OCI-LY3 (cell line): ENCODE results near the gene NIPAL1.
A peak's percentile ranks its signal among the peaks of the same experiment; 100 is the strongest.

ENCODE experiments used
- H2AFZ ChIP-seq: fragments of 200-600, 300-600 bp; shearing (Covaris generic); 2 replicates; pipeline ENCODE4 v1.6.0; 2014; ENCODE audit warnings: antibody characterized with exemption, low read depth, low read length
- H3K27ac ChIP-seq: fragments of 200-600, 300-600 bp; sonication (generic); 2 replicates; pipeline ENCODE4 v1.5.1; 2014; ENCODE audit warnings: mild to moderate bottlenecking, low read length, moderate library complexity, mixed read lengths
- H3K27me3 ChIP-seq: fragments of 200-600, 300-600 bp; sonication (generic); 2 replicates; pipeline ENCODE4 v1.6.1; 2014; ENCODE audit warnings: low read depth, low read length, mixed read lengths
- H3K36me3 ChIP-seq: fragments of 200-600, 300-600 bp; sonication (generic); replicated peaks from 2 replicates; pipeline ENCODE3; 2014; ENCODE audit warnings: low read depth, low read length, mixed read lengths
- H3K4me1 ChIP-seq: fragments of 300-600, 200-600 bp; sonication (generic); 2 replicates; pipeline ENCODE4 v1.6.1; 2014; ENCODE audit warnings: low read length, mixed read lengths
- H3K4me2 ChIP-seq: fragments of 200-600, 300-600 bp; sonication (generic); 2 replicates; pipeline ENCODE4 v1.6.1; 2014; ENCODE audit warnings: low read length, mixed read lengths
- H3K4me3 ChIP-seq: fragments of 300-600, 200-600 bp; sonication (generic); 2 replicates; pipeline ENCODE4 v1.5.1; 2014; ENCODE audit warnings: antibody characterized with exemption, mild to moderate bottlenecking, low read length, moderate library complexity
- H3K79me2 ChIP-seq: fragments of 300-600, 200-600 bp; shearing (Covaris generic); 2 replicates; pipeline ENCODE4 v1.6.1; 2014; ENCODE audit warnings: mild to moderate bottlenecking, low read length, mixed read lengths
- H3K9ac ChIP-seq: fragments of 300-600, 200-600 bp; shearing (Covaris generic); 2 replicates; pipeline ENCODE4 v1.6.0; 2014; ENCODE audit warnings: mild to moderate bottlenecking, low read length, moderate library complexity
- H3K9me3 ChIP-seq: fragments of 200-600, 300-600 bp; shearing (Covaris generic); 2 replicates; pipeline ENCODE4 v1.6.1; 2014; ENCODE audit warnings: low read length, mixed read lengths; ENCODE audit not compliant: insufficient read depth
- H4K20me1 ChIP-seq: fragments of 200-600, 300-600 bp; sonication (generic); 2 replicates; pipeline ENCODE4 v1.6.1; 2016; ENCODE audit warnings: low read length, mixed read lengths; ENCODE audit not compliant: insufficient read depth
- CTCF ChIP-seq: fragments of 200-600, 300-600 bp; sonication (generic); IDR thresholded peaks from 2 replicates; pipeline ENCODE4 v1.5.1; 2014; ENCODE audit warnings: antibody characterized with exemption, low read length, low read depth
- EZH2phosphoT487 ChIP-seq: fragments of 200-600 bp; shearing (Covaris generic); IDR thresholded peaks from 2 replicates; pipeline ENCODE4 v1.6.1; 2018; ENCODE audit warnings: antibody characterized with exemption, mixed run types, low read depth

NIPAL1 gene

GRCh38 chr4:48039561-48039960, 23.0 kb downstream of the NIPAL1 start:
- Histone ChIP-seq H3K4me3 (no peak overlapping the region), H2AFZ (no peak overlapping the region), H3K36me3 (peaks cover 12% of the 10 kb centered on the region), H3K27me3 (no peaks in the 10 kb centered on the region), H4K20me1 (no peaks in the 10 kb centered on the region), H3K4me2 (no peak overlapping the region), H3K9ac (no peak overlapping the region), H3K9me3 (no peaks in the 10 kb centered on the region), H3K79me2 (no peaks in the 10 kb centered on the region), H3K4me1 (peaks cover 96% of the 10 kb centered on the region), H3K27ac (no peak overlapping the region)
- TF ChIP-seq CTCF = no peak
- TF ChIP-seq EZH2phosphoT487 = no peak

GRCh38 chr4:48041535-48042137, 25.1 kb downstream of the NIPAL1 start:
- Histone ChIP-seq H3K4me3 (0 out of 2 replicates have a peak overlapping the region, but pooled peaks have one; percentile 26), H4K20me1 (no peaks in the 10 kb centered on the region), H3K36me3 (no peaks in the 10 kb centered on the region), H3K4me1 (peaks cover 96% of the 10 kb centered on the region), H3K9ac (peak overlapping the region; percentile 55; the same call in 1 of the 2 replicates), H3K27ac (peak overlapping the region; percentile 92), H3K9me3 (no peaks in the 10 kb centered on the region), H3K4me2 (peak overlapping the region; percentile 81), H3K27me3 (no peaks in the 10 kb centered on the region), H2AFZ (no peak overlapping the region), H3K79me2 (no peaks in the 10 kb centered on the region)
- TF ChIP-seq EZH2phosphoT487 = no peak
- no peak for TF ChIP-seq CTCF

GRCh38 chr4:48042979-48043461, 26.4 kb downstream of the NIPAL1 start:
- peak overlapping the region; percentile 92 for H3K27ac ChIP-seq
- H3K4me2 ChIP-seq = peak overlapping the region; percentile 81
- H2AFZ ChIP-seq = no peak overlapping the region
- no peaks in the 10 kb centered on the region for H4K20me1 ChIP-seq
- H3K4me1 ChIP-seq = peaks cover 96% of the 10 kb centered on the region
- no peaks in the 10 kb centered on the region for H3K9me3 ChIP-seq
- H3K4me3 ChIP-seq = peak overlapping the region; percentile 26
- TF ChIP-seq EZH2phosphoT487 (no peak), CTCF (no peak)
- no peaks in the 10 kb centered on the region for H3K27me3 ChIP-seq
- no peaks in the 10 kb centered on the region for H3K79me2 ChIP-seq
- no peaks in the 10 kb centered on the region for H3K36me3 ChIP-seq
- peak overlapping the region; percentile 55 for H3K9ac ChIP-seq

GRCh38 chr4:48043504-48043903, 26.9 kb downstream of the NIPAL1 start:
- H3K27ac ChIP-seq = peak overlapping the region; percentile 92
- H2AFZ ChIP-seq = no peak overlapping the region
- no peaks in the 10 kb centered on the region for H4K20me1 ChIP-seq
- peak overlapping the region; percentile 26 for H3K4me3 ChIP-seq
- H3K9me3 ChIP-seq = no peaks in the 10 kb centered on the region
- H3K4me1 ChIP-seq = peaks cover 96% of the 10 kb centered on the region
- peak overlapping the region; percentile 55 for H3K9ac ChIP-seq
- H3K27me3 ChIP-seq = no peaks in the 10 kb centered on the region
- TF ChIP-seq CTCF (no peak), EZH2phosphoT487 (no peak)
- no peaks in the 10 kb centered on the region for H3K79me2 ChIP-seq
- no peaks in the 10 kb centered on the region for H3K36me3 ChIP-seq
- peak overlapping the region; percentile 81 for H3K4me2 ChIP-seq
